AG04449 (cell line): ENCODE data around the gene PRDX2.

Experiments
- CTCF ChIA-PET: fragments of 350-600 bp; formaldehyde crosslinking; extraction: SDS; loops from one replicate; lab custom pipeline; 2021; ENCODE audit warnings: antibody characterized with exemption; lab: Yijun Ruan, JAX
- POLR2A ChIA-PET: fragments of 400-600, 350-600 bp; formaldehyde crosslinking; extraction: SDS; loops from one replicate; lab custom pipeline; 2020; ENCODE audit warnings: antibody characterized with exemption, inconsistent platforms; lab: Yijun Ruan, JAX
- DNase-seq: peaks from one replicate; pipeline ENCODE4 v3.0.0-alpha.2; 2010; ENCODE audit warnings: low read depth, low spot score
- H3K4me3 ChIP-seq: 2 replicates; pipeline ENCODE4 v1.5.1; 2011; ENCODE audit warnings: low read depth, mild to moderate bottlenecking, control low read depth, low read length
- CTCF ChIP-seq: IDR thresholded peaks from one replicate; pipeline ENCODE4 v1.5.1; 2011; ENCODE audit warnings: mild to moderate bottlenecking, moderate library complexity, low read length, control low read depth, inconsistent platforms; ENCODE audit not compliant: insufficient read depth; ENCODE audit errors: missing control alignments

The PRDX2 gene

GRCh38 chr19:12806242-12807081 is 4.9 kb upstream of the PRDX2 start, which contains the start of gene RNASEH2A:
Gene RNASEH2A (plus strand): TSS chr19:12806584. CDS start chr19:12806674, 90 bp downstream.
- no peak for TF ChIP-seq CTCF
- DNase-seq: no peak
- ChIA-PET CTCF (interaction anchor here (0.8 to 18.0 kb wide), 7 partner anchors 10 to 130 kb away, joined by 3 to 1565 read pairs (median 4); partner anchors contain the start of genes BEST2 and HOOK2), POLR2A (interaction anchor here (0.6 to 1.0 kb wide), 4 partner anchors 15 to 40 kb away, joined by 3 to 5 read pairs (median 3); partner anchors contain the start of gene JUNB)
- peak within 1 kb of the TSS; percentile 87 for H3K4me3 ChIP-seq

GRCh38 chr19:12804051-12804450 is 2.5 kb upstream of the PRDX2 start:
- ChIA-PET POLR2A (no interaction called here), CTCF (interaction anchor here (1.1 to 18.0 kb wide), 4 partner anchors 8 to 131 kb away, joined by 3 to 1565 read pairs (median 26); partner anchors contain the start of genes BEST2 and HOOK2)
- no peak overlapping the region for H3K4me3 ChIP-seq
- no peak for TF ChIP-seq CTCF
- DNase-seq: no peak

- CTCF ChIA-PET: interaction anchor here (1.1 to 18.0 kb wide), 5 partner anchors 13 to 130 kb away, joined by 3 to 1565 read pairs (median 5); partner anchors contain the start of genes BEST2 and HOOK2
- POLR2A ChIA-PET: interaction anchor here (1.1 to 2.0 kb wide), 2 partner anchors 11 to 122 kb away, joined by 3 to 10 read pairs; partner anchors contain the start of gene JUNB
- DNase-seq: no peak
- no peak for TF ChIP-seq CTCF
- H3K4me3 ChIP-seq: peak overlapping the region; percentile 91
Observed at GRCh38 chr19:12802267-12803106, 887 bp upstream of the PRDX2 start.

GRCh38 chr19:12800923-12801465 is 606 bp downstream of the PRDX2 start:
- ChIA-PET POLR2A (interaction anchor here (1.0 kb wide), 2 partner anchors 10 to 22 kb away, joined by 3 to 4 read pairs; partner anchors contain the start of gene JUNB), CTCF (interaction anchor here (0.8 to 18.0 kb wide), 3 partner anchors 12 to 35 kb away, joined by 3 to 1565 read pairs (median 5); partner anchors contain the start of genes BEST2 and HOOK2)
- DNase-seq: no peak
- H3K4me3 ChIP-seq: peak overlapping the region; percentile 91
- no peak for TF ChIP-seq CTCF

- no peak for TF ChIP-seq CTCF
- CTCF ChIA-PET: interaction anchor here (0.8 to 18.0 kb wide), 3 partner anchors 20 to 58 kb away, joined by 3 to 1565 read pairs (median 3); partner anchors contain the start of genes BEST2 and HOOK2
- no peak for DNase-seq
- H3K4me3 ChIP-seq: peak overlapping the region; percentile 91
- POLR2A ChIA-PET: interaction anchor here (1.0 kb wide), 2 partner anchors 9 to 22 kb away, joined by 3 to 4 read pairs; partner anchors contain the start of gene JUNB
Observed at GRCh38 chr19:12800466-12800770, 1.2 kb downstream of the PRDX2 start.
